ENCODE data around the gene GADD45A. TPM values are rescaled to one million over a fixed set of nuclear protein-coding genes. Genes with fewer than 3 reads are reported as not detected.
"Not testable (repeated sequence)": the region's sequence is repeated elsewhere in the genome, so short reads cannot be mapped to it uniquely, and the experiment has no call there.

Gene GADD45A
- total RNA-seq, 2 donors from 2014 or later, result 48.0 to 52.4 TPM

- 92 to 100% methylated on average over 1 to 2 of the region's 2 CpGs for WGBS, 2 experiments (ENCODE audit: insufficient coverage in 1 of 2, insufficient read length in 1 of 2)
These were observed 44.9 kb downstream of the GADD45A start for GRCh38 chr1:67729872-67730271.

GRCh38 chr1:67730312-67730711, 45.3 kb downstream of the GADD45A start:
- peaks cover 13% of the 10 kb centered on the region for H3K4me1 Mint-ChIP-seq
- H3K27me3 ChIP-seq (ENCODE audit: control insufficient read depth, insufficient read depth, low read length, poor library complexity, severe bottlenecking); H3K9me3 ChIP-seq (ENCODE audit: control insufficient read depth, low read length); H3K4me3 ChIP-seq (ENCODE audit: low read length); H3K9ac ChIP-seq (ENCODE audit: extremely low read depth, low read length, poor library complexity, severe bottlenecking); H3K36me3 ChIP-seq (ENCODE audit: control insufficient read depth, insufficient read depth, low read length); H3K27ac Mint-ChIP-seq; H3K27ac ChIP-seq (ENCODE audit: low read depth, low read length); H3K4me3 Mint-ChIP-seq; H3K9me3 Mint-ChIP-seq; H3K36me3 Mint-ChIP-seq (ENCODE audit: low read depth); DNase-seq; H3K27me3 Mint-ChIP-seq (ENCODE audit: insufficient read depth): not testable (repeated sequence)
- 90 to 95% methylated on average over 3 to 6 of the region's 9 CpGs for WGBS, 2 experiments (ENCODE audit: insufficient coverage in 1 of 2, insufficient read length in 1 of 2)
- peaks cover 10% of the 10 kb centered on the region for H3K4me1 ChIP-seq (ENCODE audit: control insufficient read depth, insufficient read depth, low read length)

More at GRCh38 chr1:67729872-67730271, 44.9 kb downstream of the GADD45A start:
- no peak overlapping the region for H3K4me3 ChIP-seq (ENCODE audit: low read length)
- no peaks in the 10 kb centered on the region for H3K9me3 Mint-ChIP-seq
- TF ChIP-seq CTCF (conservative IDR thresholded peaks at IDR 0.05), result no peak
- H3K4me1 ChIP-seq (ENCODE audit: control insufficient read depth, insufficient read depth, low read length), result peaks cover 10% of the 10 kb centered on the region
- no peaks in the 10 kb centered on the region for H3K9me3 ChIP-seq (ENCODE audit: control insufficient read depth, low read length)
- no peak for DNase-seq
- no peaks in the 10 kb centered on the region for H3K27me3 Mint-ChIP-seq (ENCODE audit: insufficient read depth)
- H3K27me3 ChIP-seq (ENCODE audit: control insufficient read depth, insufficient read depth, low read length, poor library complexity, severe bottlenecking), result no peaks in the 10 kb centered on the region
- H3K4me1 Mint-ChIP-seq, result peaks cover 13% of the 10 kb centered on the region
- H3K27ac ChIP-seq (ENCODE audit: low read depth, low read length), result no peak overlapping the region
- H3K36me3 ChIP-seq (ENCODE audit: control insufficient read depth, insufficient read depth, low read length), result no peaks in the 10 kb centered on the region
- H3K9ac ChIP-seq (ENCODE audit: extremely low read depth, low read length, poor library complexity, severe bottlenecking), result no peak overlapping the region
- H3K27ac Mint-ChIP-seq, result no peak overlapping the region
- H3K36me3 Mint-ChIP-seq (ENCODE audit: low read depth), result no peaks in the 10 kb centered on the region
- no peak overlapping the region for H3K4me3 Mint-ChIP-seq

GRCh38 chr1:67731322-67731721, 46.3 kb downstream of the GADD45A start:
- peaks cover 14% of the 10 kb centered on the region for H3K4me1 ChIP-seq (ENCODE audit: control insufficient read depth, insufficient read depth, low read length)
- no peak for TF ChIP-seq CTCF (conservative IDR thresholded peaks at IDR 0.05)
- Mint-ChIP-seq H3K27me3 (ENCODE audit: insufficient read depth) (no peaks in the 10 kb centered on the region), H3K27ac (no peak overlapping the region), H3K36me3 (ENCODE audit: low read depth) (no peaks in the 10 kb centered on the region), H3K4me3 (no peak overlapping the region), H3K4me1 (peaks cover 21% of the 10 kb centered on the region), H3K9me3 (no peaks in the 10 kb centered on the region)
- DNase-seq, result no peak
- WGBS, 2 experiments (ENCODE audit: insufficient coverage in 1 of 2, insufficient read length in 1 of 2), result 75% methylated on average over 2 of the region's 2 CpGs
- no peaks in the 10 kb centered on the region for H3K9me3 ChIP-seq (ENCODE audit: control insufficient read depth, low read length)
- H3K4me3 ChIP-seq (ENCODE audit: low read length), result no peak overlapping the region
- H3K27me3 ChIP-seq (ENCODE audit: control insufficient read depth, insufficient read depth, low read length, poor library complexity, severe bottlenecking), result no peaks in the 10 kb centered on the region
- no peaks in the 10 kb centered on the region for H3K36me3 ChIP-seq (ENCODE audit: control insufficient read depth, insufficient read depth, low read length)
- no peak overlapping the region for H3K27ac ChIP-seq (ENCODE audit: low read depth, low read length)
- H3K9ac ChIP-seq (ENCODE audit: extremely low read depth, low read length, poor library complexity, severe bottlenecking), result no peak overlapping the region

- H3K9me3 Mint-ChIP-seq, result no peaks in the 10 kb centered on the region
- H3K4me1 Mint-ChIP-seq, result peaks cover 21% of the 10 kb centered on the region
- no peaks in the 10 kb centered on the region for H3K36me3 Mint-ChIP-seq (ENCODE audit: low read depth)
- TF ChIP-seq CTCF (conservative IDR thresholded peaks at IDR 0.05), result no peak
- Histone ChIP-seq H3K36me3 (ENCODE audit: control insufficient read depth, insufficient read depth, low read length) (no peaks in the 10 kb centered on the region), H3K27me3 (ENCODE audit: control insufficient read depth, insufficient read depth, low read length, poor library complexity, severe bottlenecking) (no peaks in the 10 kb centered on the region), H3K9ac (ENCODE audit: extremely low read depth, low read length, poor library complexity, severe bottlenecking) (no peak overlapping the region), H3K4me1 (ENCODE audit: control insufficient read depth, insufficient read depth, low read length) (peaks cover 16% of the 10 kb centered on the region), H3K27ac (ENCODE audit: low read depth, low read length) (no peak overlapping the region), H3K9me3 (ENCODE audit: control insufficient read depth, low read length) (no peaks in the 10 kb centered on the region), H3K4me3 (ENCODE audit: low read length) (no peak overlapping the region)
- WGBS, 2 experiments (ENCODE audit: insufficient coverage in 1 of 2, insufficient read length in 1 of 2), result 97 to 100% methylated on average over 4 to 6 of the region's 6 CpGs
- DNase-seq, result no peak
- no peaks in the 10 kb centered on the region for H3K27me3 Mint-ChIP-seq (ENCODE audit: insufficient read depth)
- no peak overlapping the region for H3K27ac Mint-ChIP-seq
- no peak overlapping the region for H3K4me3 Mint-ChIP-seq
These were observed 47.8 kb downstream of the GADD45A start for GRCh38 chr1:67732750-67733151.
